OCI-LY1 (cell line): ENCODE data around the gene NOP14.

ENCODE experiments used
- H2AFZ ChIP-seq: fragments of 200-600 bp; sonication (generic), shearing (Covaris generic); 2 replicates; pipeline ENCODE4 v1.6.0; 2014; ENCODE audit warnings: antibody characterized with exemption, mild to moderate bottlenecking, low read length
- H3F3A ChIP-seq: fragments of 200-600 bp; sonication (generic), shearing (Covaris generic); 2 replicates; pipeline ENCODE4 v1.6.0; 2014; ENCODE audit warnings: mild to moderate bottlenecking, antibody characterized with exemption, low read length, moderate library complexity; ENCODE audit not compliant: insufficient read depth
- H3K27ac ChIP-seq: fragments of 200-600 bp; sonication (generic); 2 replicates; pipeline ENCODE4 v1.5.1; 2014; ENCODE audit warnings: low read length, mixed run types, mild to moderate bottlenecking, low read depth; ENCODE audit not compliant: poor library complexity, severe bottlenecking
- H3K27me3 ChIP-seq: fragments of 200-600 bp; sonication (generic); 2 replicates; pipeline ENCODE4 v1.6.0; 2014; ENCODE audit warnings: antibody characterized with exemption, mild to moderate bottlenecking, low read length, moderate library complexity; ENCODE audit not compliant: insufficient read depth
- H3K36me3 ChIP-seq: fragments of 200-600 bp; sonication (generic); 2 replicates; pipeline ENCODE4 v1.6.1; 2014; ENCODE audit warnings: mild to moderate bottlenecking, antibody characterized with exemption, low read length, moderate library complexity, mixed read lengths; ENCODE audit not compliant: insufficient read depth
- H3K4me1 ChIP-seq: fragments of 200-600 bp; sonication (generic); 2 replicates; pipeline ENCODE4 v1.5.1; 2014; ENCODE audit warnings: mild to moderate bottlenecking, low read length, moderate library complexity; ENCODE audit not compliant: insufficient read depth, severe bottlenecking
- H3K4me2 ChIP-seq: fragments of 200-600 bp; sonication (generic), shearing (Covaris generic); 2 replicates; pipeline ENCODE4 v1.6.1; 2014; ENCODE audit warnings: low read length
- H3K4me3 ChIP-seq: fragments of 200-600 bp; sonication (generic); 2 replicates; pipeline ENCODE4 v1.5.1; 2014; ENCODE audit warnings: low read length, low read depth, mild to moderate bottlenecking, mixed read lengths; ENCODE audit not compliant: poor library complexity, severe bottlenecking
- H3K79me2 ChIP-seq: fragments of 200-600 bp; shearing (Covaris generic); 2 replicates; pipeline ENCODE4 v1.6.1; 2016; ENCODE audit warnings: mixed run types, low read length, mixed read lengths; ENCODE audit not compliant: insufficient read depth
- H3K9ac ChIP-seq: fragments of 200-600 bp; sonication (generic), shearing (Covaris generic); 2 replicates; pipeline ENCODE4 v1.6.1; 2014; ENCODE audit warnings: mild to moderate bottlenecking, low read length, mixed read lengths
- H3K9me2 ChIP-seq: fragments of 200-600 bp; sonication (generic), shearing (Covaris generic); 2 replicates; pipeline ENCODE4 v1.6.1; 2014; ENCODE audit warnings: low read depth, mild to moderate bottlenecking, low read length, mixed read lengths
- H3K9me3 ChIP-seq: fragments of 200-600 bp; shearing (Covaris generic); 2 replicates; pipeline ENCODE4 v1.6.1; 2014; ENCODE audit warnings: low read length, mixed read lengths
- H4K20me1 ChIP-seq: fragments of 200-600 bp; sonication (generic), shearing (Covaris generic); 2 replicates; pipeline ENCODE4 v1.6.0; 2016; ENCODE audit warnings: mild to moderate bottlenecking, low read length; ENCODE audit not compliant: insufficient read depth
- EZH2 ChIP-seq: fragments of 200-600 bp; sonication (generic), shearing (Covaris generic); IDR thresholded peaks from 2 replicates; pipeline ENCODE4 v1.8.0; 2017; ENCODE audit warnings: borderline replicate concordance, mixed run types, mild to moderate bottlenecking, antibody characterized with exemption, low read length, moderate library complexity, mixed read lengths
- TF ChIP-seq, protein P1 (sequence below): fragments of 200-600 bp; sonication (generic), shearing (Covaris generic); IDR thresholded peaks from 2 replicates; pipeline ENCODE4 v1.5.1; 2017; ENCODE audit warnings: mild to moderate bottlenecking, antibody characterized with exemption, low read length, moderate library complexity, mixed read lengths

The NOP14 gene

DNA sequence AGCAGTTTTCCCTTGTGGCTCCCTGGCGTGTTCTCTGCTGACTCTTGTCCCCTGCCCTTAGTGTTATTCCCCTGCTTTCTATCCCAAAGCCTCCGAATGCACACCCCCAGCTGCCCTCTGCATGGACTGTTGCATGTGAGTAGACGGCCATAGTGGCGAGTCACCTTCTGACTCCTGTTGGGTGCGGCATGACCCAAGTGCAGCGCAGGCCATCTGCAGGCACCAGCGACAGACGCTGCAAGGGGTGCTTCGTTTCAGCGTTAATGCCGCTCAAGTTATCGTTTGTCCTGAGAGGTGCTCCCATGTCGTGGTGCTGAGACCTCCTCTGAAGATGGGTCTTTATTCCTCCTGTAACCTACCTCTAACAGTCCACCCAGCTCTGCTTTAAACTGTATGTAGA is 57.7 kb downstream of the NOP14 start:
- no peak overlapping the region for H3K4me3 ChIP-seq
- H3K9me3 ChIP-seq = no peaks in the 10 kb centered on the region
- H3K27me3 ChIP-seq = no peaks in the 10 kb centered on the region
- H3F3A ChIP-seq = no peaks in the 10 kb centered on the region
- no peaks in the 10 kb centered on the region for H3K9me2 ChIP-seq
- no peak for TF ChIP-seq EZH2
- TF ChIP-seq, protein P1, sequence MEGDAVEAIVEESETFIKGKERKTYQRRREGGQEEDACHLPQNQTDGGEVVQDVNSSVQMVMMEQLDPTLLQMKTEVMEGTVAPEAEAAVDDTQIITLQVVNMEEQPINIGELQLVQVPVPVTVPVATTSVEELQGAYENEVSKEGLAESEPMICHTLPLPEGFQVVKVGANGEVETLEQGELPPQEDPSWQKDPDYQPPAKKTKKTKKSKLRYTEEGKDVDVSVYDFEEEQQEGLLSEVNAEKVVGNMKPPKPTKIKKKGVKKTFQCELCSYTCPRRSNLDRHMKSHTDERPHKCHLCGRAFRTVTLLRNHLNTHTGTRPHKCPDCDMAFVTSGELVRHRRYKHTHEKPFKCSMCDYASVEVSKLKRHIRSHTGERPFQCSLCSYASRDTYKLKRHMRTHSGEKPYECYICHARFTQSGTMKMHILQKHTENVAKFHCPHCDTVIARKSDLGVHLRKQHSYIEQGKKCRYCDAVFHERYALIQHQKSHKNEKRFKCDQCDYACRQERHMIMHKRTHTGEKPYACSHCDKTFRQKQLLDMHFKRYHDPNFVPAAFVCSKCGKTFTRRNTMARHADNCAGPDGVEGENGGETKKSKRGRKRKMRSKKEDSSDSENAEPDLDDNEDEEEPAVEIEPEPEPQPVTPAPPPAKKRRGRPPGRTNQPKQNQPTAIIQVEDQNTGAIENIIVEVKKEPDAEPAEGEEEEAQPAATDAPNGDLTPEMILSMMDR = no peak
- no peaks in the 10 kb centered on the region for H3K4me1 ChIP-seq
- H3K36me3 ChIP-seq = peaks cover 3% of the 10 kb centered on the region; the same call in 1 of the 2 replicates
- H3K27ac ChIP-seq = no peak overlapping the region
- no peak overlapping the region for H2AFZ ChIP-seq
- no peak overlapping the region for H3K4me2 ChIP-seq
- no peaks in the 10 kb centered on the region for H4K20me1 ChIP-seq
- no peak overlapping the region for H3K9ac ChIP-seq
- H3K79me2 ChIP-seq = no peaks in the 10 kb centered on the region

DNA sequence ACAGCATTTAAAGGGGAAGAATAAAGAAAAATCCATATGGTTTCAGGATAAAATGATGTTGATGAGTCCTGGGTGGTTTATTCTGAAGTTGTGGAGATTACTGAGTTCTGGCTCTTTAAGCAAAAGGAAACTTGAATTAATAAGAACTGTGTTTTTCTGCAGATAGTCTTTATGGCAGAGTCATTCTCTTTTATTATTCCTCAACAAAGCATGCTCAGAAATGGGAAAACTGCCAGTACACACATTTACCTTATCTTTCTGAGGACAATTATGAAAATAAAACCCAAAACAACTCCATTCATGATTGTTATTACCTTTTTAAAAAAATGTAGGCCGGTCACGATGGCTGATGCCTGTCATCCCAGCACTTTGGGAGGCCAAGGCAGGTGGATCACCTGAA is 61.1 kb downstream of the NOP14 start:
- Histone ChIP-seq H3K4me1 (no peaks in the 10 kb centered on the region), H3K79me2 (no peaks in the 10 kb centered on the region), H3K27ac (no peak overlapping the region), H3K9ac (no peak overlapping the region), H4K20me1 (no peaks in the 10 kb centered on the region), H3K4me3 (no peak overlapping the region), H2AFZ (no peak overlapping the region), H3K27me3 (no peaks in the 10 kb centered on the region), H3K4me2 (no peak overlapping the region), H3F3A (no peaks in the 10 kb centered on the region), H3K9me2 (no peaks in the 10 kb centered on the region), H3K9me3 (no peaks in the 10 kb centered on the region), H3K36me3 (peaks cover 10% of the 10 kb centered on the region; the same call in 1 of the 2 replicates)
- TF ChIP-seq, protein P1 = no peak
- TF ChIP-seq EZH2 = no peak

DNA sequence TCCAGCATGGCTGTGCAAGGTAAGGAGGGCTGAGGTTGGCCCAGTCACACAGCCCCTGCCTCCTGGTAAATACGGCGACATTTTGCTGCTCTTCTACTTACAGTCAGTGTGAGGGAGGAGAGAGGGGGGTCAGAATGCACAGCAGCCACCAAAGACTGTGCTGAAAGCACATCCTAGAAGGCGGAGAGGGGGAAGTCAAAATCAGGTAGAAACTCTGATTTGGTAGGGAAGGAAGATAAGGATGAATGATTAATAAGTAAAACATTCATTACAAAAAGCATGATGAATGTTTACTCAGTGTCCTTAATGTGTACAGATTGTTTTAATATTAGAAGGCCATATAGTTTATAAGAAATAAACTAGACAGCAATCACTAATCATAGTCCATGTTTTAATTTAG is 62.0 kb downstream of the NOP14 start:
- H3K9me2 ChIP-seq = no peaks in the 10 kb centered on the region
- H3K4me2 ChIP-seq = no peak overlapping the region
- no peak for TF ChIP-seq EZH2
- TF ChIP-seq, protein P1 = no peak
- H3F3A ChIP-seq = no peaks in the 10 kb centered on the region
- no peak overlapping the region for H3K4me3 ChIP-seq
- no peak overlapping the region for H2AFZ ChIP-seq
- H3K79me2 ChIP-seq = no peaks in the 10 kb centered on the region
- no peak overlapping the region for H3K27ac ChIP-seq
- H3K27me3 ChIP-seq = no peaks in the 10 kb centered on the region
- no peaks in the 10 kb centered on the region for H3K9me3 ChIP-seq
- H3K36me3 ChIP-seq = peaks cover 10% of the 10 kb centered on the region; the same call in 1 of the 2 replicates
- H3K4me1 ChIP-seq = no peaks in the 10 kb centered on the region
- H4K20me1 ChIP-seq = no peaks in the 10 kb centered on the region
- H3K9ac ChIP-seq = no peak overlapping the region
